ENCODE measurements around the gene ZBTB16.

GRCh38 chr11:114145166-114145775, 85.8 kb downstream of the ZBTB16 start:
- TF ChIP-seq POLR2A (IDR thresholded peaks at IDR 0.05; ENCODE audit: low read depth, low read length) (no peak), CTCF (conservative IDR thresholded peaks at IDR 0.05; ENCODE audit: low read depth, low read length) (no peak), CEBPB (IDR thresholded peaks at IDR 0.05; ENCODE audit: low read depth, low read length) (no peak), BHLHE40 (IDR thresholded peaks at IDR 0.05; ENCODE audit: low read depth, low read length) (no peak), MXI1 (IDR thresholded peaks at IDR 0.05; ENCODE audit: borderline replicate concordance, low read depth, low read length) (no peak), MAFK (IDR thresholded peaks at IDR 0.05; ENCODE audit: low read depth, low read length) (no peak), RFX5 (IDR thresholded peaks at IDR 0.05; ENCODE audit: low read depth, low read length) (no peak), ELK1 (IDR thresholded peaks at IDR 0.05; ENCODE audit: borderline replicate concordance, low read depth, low read length) (no peak), RCOR1 (IDR thresholded peaks at IDR 0.05; ENCODE audit: insufficient replicate concordance, low read length) (no peak), RAD21 (IDR thresholded peaks at IDR 0.05; ENCODE audit: low read length) (no peak)
- TF ChIP-seq, protein P1, sequence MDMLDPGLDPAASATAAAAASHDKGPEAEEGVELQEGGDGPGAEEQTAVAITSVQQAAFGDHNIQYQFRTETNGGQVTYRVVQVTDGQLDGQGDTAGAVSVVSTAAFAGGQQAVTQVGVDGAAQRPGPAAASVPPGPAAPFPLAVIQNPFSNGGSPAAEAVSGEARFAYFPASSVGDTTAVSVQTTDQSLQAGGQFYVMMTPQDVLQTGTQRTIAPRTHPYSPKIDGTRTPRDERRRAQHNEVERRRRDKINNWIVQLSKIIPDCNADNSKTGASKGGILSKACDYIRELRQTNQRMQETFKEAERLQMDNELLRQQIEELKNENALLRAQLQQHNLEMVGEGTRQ (IDR thresholded peaks at IDR 0.05; ENCODE audit: low read depth, low read length), result no peak

Measured in IMR-90 (cell line).